K562 (cell line): ENCODE measurements around the gene ATRNL1. TPM values are rescaled to one million over a fixed set of nuclear protein-coding genes. Genes with fewer than 3 reads are reported as not detected.

Experiments used
- ATAC-seq: fragments of 200-7000 bp; cut with Tn5 transposase; 3 replicates; pipeline ENCODE4 v1.9.1; 2020; ENCODE audit warnings: moderate library complexity
- BruUV-seq: library from RNA; stranded (reverse); fragments of 400-500 nt; replicated peaks from 2 replicates; lab custom pipeline; 2021; lab: Mats Ljungman, UMichigan
- CTCF ChIA-PET: fragments of 300-600 bp; formaldehyde crosslinking; extraction: SDS; loops from one replicate; lab custom pipeline; 2021; ENCODE audit warnings: low intra/inter-chr PET ratio; lab: Yijun Ruan, JAX
- POLR2A ChIA-PET: fragments of 300-600, 350-650 bp; sonication (Branson Sonifier 250); formaldehyde crosslinking; extraction: SDS; loops from one replicate; lab custom pipeline; 2021; ENCODE audit warnings: antibody characterized with exemption, inconsistent platforms; lab: Yijun Ruan, JAX
- DNase-seq, 4 experiments: peaks; one replicate each; pipeline versions ENCODE4 v3.0.0 to v3.0.0-alpha.2; 2011 to 2018; ENCODE audit warnings: low spot score in 3 of 4, mixed read lengths in 3 of 4; ENCODE audit errors: extremely low read depth in 1 of 4
- FAIRE-seq: peaks from 2 replicates; lab custom pipeline; 2011; peaks lifted over from hg19 to GRCh38; lab: Jason Lieb, UNC
- H2AFZ ChIP-seq: 2 replicates; pipeline ENCODE4 v1.6.0; 2011; ENCODE audit warnings: low read depth, low read length, control low read depth, inconsistent platforms
- H3K27ac ChIP-seq: fragments of 200-600 bp; 3 replicates; pipeline ENCODE4 v1.8.0; 2011; ENCODE audit warnings: low read depth, mild to moderate bottlenecking, control low read depth, inconsistent platforms, low read length, moderate library complexity, mixed read lengths; ENCODE audit errors: extremely low read depth
- H3K27me3 ChIP-seq, 2 experiments: fragments of 300-600 bp in 1 of 2; 2 replicates in 1 of 2; 3 replicates in 1 of 2; pipeline versions ENCODE4 v1.6.0 to v1.8.0; 2011; ENCODE audit warnings: inconsistent platforms in 2 of 2, low read length in 2 of 2, mild to moderate bottlenecking in 1 of 2, mixed read lengths in 1 of 2, moderate library complexity in 1 of 2; ENCODE audit not compliant: control insufficient read depth in 2 of 2, insufficient read depth in 2 of 2
- H3K36me3 ChIP-seq: fragments of 300-600 bp; 3 replicates; pipeline ENCODE4 v1.8.0; 2011; ENCODE audit warnings: mild to moderate bottlenecking, low read length, inconsistent platforms; ENCODE audit not compliant: control insufficient read depth, insufficient read depth
- H3K4me1 ChIP-seq, 2 experiments: fragments of 200-600 bp in 1 of 2; replicated peaks in 1 of 2; 2 replicates in 1 of 2; 3 replicates in 1 of 2; pipeline versions ENCODE4 v1.5.1 to v1.8.0; 2011; ENCODE audit warnings: inconsistent platforms in 2 of 2, low read length in 2 of 2, mild to moderate bottlenecking in 1 of 2, mixed read lengths in 1 of 2, moderate library complexity in 1 of 2; ENCODE audit not compliant: control insufficient read depth in 2 of 2, insufficient read depth in 2 of 2
- H3K4me2 ChIP-seq: 2 replicates; pipeline ENCODE4 v1.6.1; 2011; ENCODE audit warnings: low read length, control low read depth, inconsistent platforms, mixed read lengths; ENCODE audit not compliant: insufficient read depth
- H3K4me3 ChIP-seq: fragments of 200-600 bp; sonication (generic), shearing (Covaris generic); 2 replicates; pipeline ENCODE4 v1.5.1; 2016; ENCODE audit warnings: control low read depth, inconsistent platforms
- H3K79me2 ChIP-seq: fragments of 200-600 bp; 3 replicates; pipeline ENCODE4 v1.8.0; 2011; ENCODE audit warnings: low read length, inconsistent platforms; ENCODE audit not compliant: control insufficient read depth, insufficient read depth
- H3K9ac ChIP-seq, 2 experiments: 2 replicates each; pipeline versions ENCODE4 v1.6.0 to v1.6.1; 2011; ENCODE audit warnings: low read depth in 2 of 2, low read length in 2 of 2, control low read depth in 1 of 2, inconsistent platforms in 1 of 2, mild to moderate bottlenecking in 1 of 2, mixed read lengths in 1 of 2; ENCODE audit not compliant: insufficient read depth in 1 of 2
- H3K9me1 ChIP-seq: one replicate; pipeline ENCODE4 v1.6.0; 2011; ENCODE audit warnings: inconsistent platforms, mild to moderate bottlenecking, low read length, moderate library complexity; ENCODE audit not compliant: control insufficient read depth, insufficient read depth
- H3K9me3 ChIP-seq: replicated peaks from 2 replicates; pipeline ENCODE4 v1.5.1; 2011; ENCODE audit warnings: low read depth, low read length, inconsistent platforms; ENCODE audit not compliant: control insufficient read depth, insufficient read depth
- H4K20me1 ChIP-seq: replicated peaks from 2 replicates; pipeline ENCODE4 v1.6.1; 2011; ENCODE audit warnings: low read length, inconsistent platforms, mixed read lengths; ENCODE audit not compliant: control insufficient read depth, insufficient read depth
- ATF7 ChIP-seq: fragments of 450-650 bp; IDR thresholded peaks from 2 replicates; pipeline ENCODE4 v1.7.1; 2014; ENCODE audit warnings: mild to moderate bottlenecking, moderate library complexity
- ESRRA ChIP-seq: fragments of 450-650 bp; IDR thresholded peaks from 2 replicates; pipeline ENCODE4 v1.6.1; 2014; ENCODE audit warnings: low read depth, mild to moderate bottlenecking, moderate library complexity, borderline replicate concordance
- HDAC3 ChIP-seq: fragments of 450-650 bp; IDR thresholded peaks from 2 replicates; pipeline ENCODE4 v1.6.1; 2018; ENCODE audit warnings: borderline replicate concordance, mild to moderate bottlenecking, moderate library complexity; ENCODE audit not compliant: partially characterized antibody
- HMG20B ChIP-seq: fragments of 250-450 bp; sonication (Bioruptor Pico); IDR thresholded peaks from 2 replicates; pipeline ENCODE4 v1.5.0; 2021; ENCODE audit warnings: mild to moderate bottlenecking
- MAFG ChIP-seq: fragments of 450-650 bp; conservative IDR thresholded peaks from 2 replicates; pipeline ENCODE4 v1.6.1; 2016; ENCODE audit warnings: missing genetic modification characterization, missing compliant biosample characterization
- RB1 ChIP-seq: fragments of 450-650 bp; IDR thresholded peaks from 2 replicates; pipeline ENCODE4 v1.6.1; 2017; ENCODE audit warnings: low read depth, mild to moderate bottlenecking
- SIX5 ChIP-seq, 2 experiments: IDR thresholded peaks; 2 replicates each; pipeline ENCODE4 v1.6.1; 2011; ENCODE audit warnings: low read length in 2 of 2, borderline replicate concordance in 1 of 2, low read depth in 1 of 2, mild to moderate bottlenecking in 1 of 2, moderate library complexity in 1 of 2; ENCODE audit not compliant: insufficient read depth in 1 of 2
- TRIM24 ChIP-seq, 2 experiments: fragments of 450-650 bp; IDR thresholded peaks; 2 replicates each; pipeline ENCODE4 v1.6.1; 2016
- YY1 ChIP-seq, 3 experiments: IDR thresholded peaks; 2 replicates each; pipeline ENCODE4 v1.6.1; 2011; ENCODE audit warnings: low read length in 2 of 3, mild to moderate bottlenecking in 2 of 3, moderate library complexity in 2 of 3, borderline replicate concordance in 1 of 3, control low read depth in 1 of 3, low read depth in 1 of 3; ENCODE audit not compliant: insufficient read depth in 3 of 3, insufficient replicate concordance in 2 of 3, control insufficient read depth in 1 of 3, insufficient read length in 1 of 3; ENCODE audit errors: extremely low read depth in 1 of 3
- ZNF212 ChIP-seq: fragments of 450-650 bp; formaldehyde crosslinking; IDR thresholded peaks from 2 replicates; pipeline ENCODE4 v1.4.0; 2020; ENCODE audit warnings: mild to moderate bottlenecking
- ZNF695 ChIP-seq: fragments of 450-650 bp; formaldehyde crosslinking; IDR thresholded peaks from 2 replicates; pipeline ENCODE4 v1.4.0; 2020; ENCODE audit warnings: mild to moderate bottlenecking, moderate library complexity
- WGBS: fragments of 100-300 bp; shearing (Covaris generic); methylation state at CpG from one replicate; pipeline ENCODE4 v1.1.6; 2016; ENCODE audit warnings: low coverage, mixed read lengths; ENCODE audit not compliant: insufficient coverage; ENCODE audit errors: missing lambda C conversion rate; 5-methylcytosine and 5-hydroxymethylcytosine counted together
- in situ Hi-C: fragments of 300-500 bp; cut with MboI; formaldehyde crosslinking; loops from 4 replicates; pipeline ENCODE4 v1.15.0; 2018; ENCODE audit warnings: inconsistent platforms, mixed read lengths
- intact Hi-C: fragments of 100-400 bp; cut with micrococcal nuclease; formaldehyde crosslinking; loops from 2 replicates; pipeline ENCODE4 v1.14.2; 2022
- polyA plus RNA-seq, 8 experiments: library from polyadenylated mRNA; depleted of rRNA in 4 of 8; stranded (reverse) in 5 of 8; unstranded in 3 of 8; fragments of >200 nt; fragmentation: Nextera tagmentation in 2 of 8; fragmentation: Illumina TruSeq in 1 of 8; extraction: Ambion mirVana in 2 of 8; extraction: Trizol in 1 of 8; gene quantifications; 2 replicates each; pipeline versions ENCODE4 v1.2.1 to v1.2.3, GENCODE V29; 2011 to 2014; ENCODE audit warnings: inconsistent platforms in 1 of 8, missing spikeins in 1 of 8
- total RNA-seq, 7 experiments: library from RNA; depleted of rRNA in 6 of 7; stranded (reverse); fragments of >200 nt in 6 of 7; fragmentation: Illumina TruSeq in 2 of 7; extraction: Trizol in 2 of 7; gene quantifications; 2 replicates each; pipeline versions ENCODE4 v1.2.1 to v1.2.3, GENCODE V29; 2011 to 2021; ENCODE audit warnings: low replicate concordance in 1 of 7
- TF ChIP-seq, protein P1 (sequence below): sonication (generic); formaldehyde crosslinking; IDR thresholded peaks from 2 replicates; pipeline ENCODE4 v1.8.0; 2022; ENCODE audit warnings: mild to moderate bottlenecking, low read depth, missing genetic modification reagents
- TF ChIP-seq, protein P2 (sequence below): sonication (generic); formaldehyde crosslinking; IDR thresholded peaks from 2 replicates; pipeline ENCODE4 v1.8.0; 2022; ENCODE audit warnings: mild to moderate bottlenecking, missing genetic modification reagents
- TF ChIP-seq, protein P3 (sequence below): sonication (generic); formaldehyde crosslinking; IDR thresholded peaks from 2 replicates; pipeline ENCODE4 v1.8.1; 2023; ENCODE audit warnings: mild to moderate bottlenecking, missing genetic modification reagents

ATRNL1 gene
- total and polyA plus RNA-seq, 9 of the 15 experiments (the other 6 are each of a cell fraction or from before 2014, with no cell fraction given) = 0.18 TPM; not detected in 8

DNA sequence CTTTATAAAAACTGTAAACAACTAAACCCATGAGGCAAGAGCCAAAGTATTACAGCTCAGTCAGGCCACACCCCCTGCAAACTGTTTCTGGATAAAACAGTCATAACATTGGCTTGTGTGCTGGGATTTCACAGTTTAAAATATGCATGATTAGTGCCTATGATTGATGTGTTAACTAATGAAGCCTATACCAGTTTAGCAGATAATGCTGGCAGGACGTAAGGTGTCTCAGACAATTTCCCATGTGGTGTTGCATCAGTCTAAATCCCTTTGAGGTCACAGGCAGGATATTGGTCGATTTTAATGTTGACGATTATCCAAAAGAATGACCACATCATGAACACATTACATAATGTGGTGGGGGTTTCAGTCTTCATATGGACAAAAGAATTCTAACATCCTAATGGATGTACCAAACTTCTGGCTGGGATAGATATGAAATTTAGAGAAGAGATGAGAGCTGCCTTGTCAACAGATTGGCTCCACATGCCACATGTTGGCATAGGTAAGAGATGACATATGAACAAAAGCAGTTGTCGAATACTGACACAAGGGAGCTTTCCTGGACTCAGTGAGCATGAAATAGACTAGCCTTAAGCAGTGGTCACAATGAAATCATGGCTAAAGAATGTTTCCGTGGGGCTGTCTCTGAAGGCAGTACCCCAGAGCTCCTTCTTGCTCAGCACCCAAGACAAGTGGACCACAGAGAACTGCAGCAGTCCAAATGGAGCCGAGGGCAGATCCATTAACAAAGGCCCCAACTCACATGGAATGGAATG lies 734.3 kb downstream of the ATRNL1 start:
- WGBS = 0% methylated on average over 6 of the region's 6 CpGs
- no peak overlapping the region for H3K4me2 ChIP-seq
- H3K79me2 ChIP-seq = no peaks in the 10 kb centered on the region
- H3K9me1 ChIP-seq = no peaks in the 10 kb centered on the region
- no peak for ATAC-seq
- no peak overlapping the region for H2AFZ ChIP-seq
- H3K36me3 ChIP-seq = no peaks in the 10 kb centered on the region
- no peaks in the 10 kb centered on the region for H3K9me3 ChIP-seq
- H4K20me1 ChIP-seq = no peaks in the 10 kb centered on the region
- no peak for FAIRE-seq
- H3K27ac ChIP-seq = no peak overlapping the region
- ChIA-PET CTCF (no interaction called here), POLR2A (interaction anchor here (0.6 kb wide), 1 partner anchor 9 kb away, joined by 3 read pairs; no protein-coding TSS in a partner anchor)
- H3K27me3 ChIP-seq = no peaks in the 10 kb centered on the region
- no peak for DNase-seq
- no peak overlapping the region for H3K9ac ChIP-seq
- H3K4me1 ChIP-seq = no peaks in the 10 kb centered on the region
- in situ Hi-C loops = no loop called here
- no peak overlapping the region for H3K4me3 ChIP-seq
- intact Hi-C loops = no loop called here
- no TSS peak for BruUV-seq
- TF ChIP-seq ZNF212 (no peak), ATF7 (no peak), SIX5 (IDR thresholded peaks at IDR 0.05; ENCODE audit: borderline replicate concordance in 1 of 2, insufficient read depth in 1 of 2, low read depth in 1 of 2, low read length in 2 of 2) (no peak), HMG20B (no peak), MAFG (tag) (no peak), ESRRA (no peak), HDAC3 (no peak), TRIM24 (IDR thresholded peaks at IDR 0.05) (no peak), YY1 (IDR thresholded peaks at IDR 0.05; ENCODE audit: borderline replicate concordance in 1 of 3, control insufficient read depth in 1 of 3, extremely low read depth in 1 of 3, insufficient read depth in 3 of 3, insufficient read length in 1 of 3, insufficient replicate concordance in 2 of 3, low read depth in 1 of 3, low read length in 2 of 3) (no peak), ZNF695 (CRISPR knock-in tag) (no peak), RB1 (no peak)
- TF ChIP-seq, protein P1, sequence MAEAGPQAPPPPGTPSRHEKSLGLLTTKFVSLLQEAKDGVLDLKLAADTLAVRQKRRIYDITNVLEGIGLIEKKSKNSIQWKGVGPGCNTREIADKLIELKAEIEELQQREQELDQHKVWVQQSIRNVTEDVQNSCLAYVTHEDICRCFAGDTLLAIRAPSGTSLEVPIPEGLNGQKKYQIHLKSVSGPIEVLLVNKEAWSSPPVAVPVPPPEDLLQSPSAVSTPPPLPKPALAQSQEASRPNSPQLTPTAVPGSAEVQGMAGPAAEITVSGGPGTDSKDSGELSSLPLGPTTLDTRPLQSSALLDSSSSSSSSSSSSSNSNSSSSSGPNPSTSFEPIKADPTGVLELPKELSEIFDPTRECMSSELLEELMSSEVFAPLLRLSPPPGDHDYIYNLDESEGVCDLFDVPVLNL (CRISPR knock-in tag) = no peak
- TF ChIP-seq, protein P2, sequence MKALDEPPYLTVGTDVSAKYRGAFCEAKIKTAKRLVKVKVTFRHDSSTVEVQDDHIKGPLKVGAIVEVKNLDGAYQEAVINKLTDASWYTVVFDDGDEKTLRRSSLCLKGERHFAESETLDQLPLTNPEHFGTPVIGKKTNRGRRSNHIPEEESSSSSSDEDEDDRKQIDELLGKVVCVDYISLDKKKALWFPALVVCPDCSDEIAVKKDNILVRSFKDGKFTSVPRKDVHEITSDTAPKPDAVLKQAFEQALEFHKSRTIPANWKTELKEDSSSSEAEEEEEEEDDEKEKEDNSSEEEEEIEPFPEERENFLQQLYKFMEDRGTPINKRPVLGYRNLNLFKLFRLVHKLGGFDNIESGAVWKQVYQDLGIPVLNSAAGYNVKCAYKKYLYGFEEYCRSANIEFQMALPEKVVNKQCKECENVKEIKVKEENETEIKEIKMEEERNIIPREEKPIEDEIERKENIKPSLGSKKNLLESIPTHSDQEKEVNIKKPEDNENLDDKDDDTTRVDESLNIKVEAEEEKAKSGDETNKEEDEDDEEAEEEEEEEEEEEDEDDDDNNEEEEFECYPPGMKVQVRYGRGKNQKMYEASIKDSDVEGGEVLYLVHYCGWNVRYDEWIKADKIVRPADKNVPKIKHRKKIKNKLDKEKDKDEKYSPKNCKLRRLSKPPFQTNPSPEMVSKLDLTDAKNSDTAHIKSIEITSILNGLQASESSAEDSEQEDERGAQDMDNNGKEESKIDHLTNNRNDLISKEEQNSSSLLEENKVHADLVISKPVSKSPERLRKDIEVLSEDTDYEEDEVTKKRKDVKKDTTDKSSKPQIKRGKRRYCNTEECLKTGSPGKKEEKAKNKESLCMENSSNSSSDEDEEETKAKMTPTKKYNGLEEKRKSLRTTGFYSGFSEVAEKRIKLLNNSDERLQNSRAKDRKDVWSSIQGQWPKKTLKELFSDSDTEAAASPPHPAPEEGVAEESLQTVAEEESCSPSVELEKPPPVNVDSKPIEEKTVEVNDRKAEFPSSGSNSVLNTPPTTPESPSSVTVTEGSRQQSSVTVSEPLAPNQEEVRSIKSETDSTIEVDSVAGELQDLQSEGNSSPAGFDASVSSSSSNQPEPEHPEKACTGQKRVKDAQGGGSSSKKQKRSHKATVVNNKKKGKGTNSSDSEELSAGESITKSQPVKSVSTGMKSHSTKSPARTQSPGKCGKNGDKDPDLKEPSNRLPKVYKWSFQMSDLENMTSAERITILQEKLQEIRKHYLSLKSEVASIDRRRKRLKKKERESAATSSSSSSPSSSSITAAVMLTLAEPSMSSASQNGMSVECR (CRISPR knock-in tag) = no peak
- TF ChIP-seq, protein P3, sequence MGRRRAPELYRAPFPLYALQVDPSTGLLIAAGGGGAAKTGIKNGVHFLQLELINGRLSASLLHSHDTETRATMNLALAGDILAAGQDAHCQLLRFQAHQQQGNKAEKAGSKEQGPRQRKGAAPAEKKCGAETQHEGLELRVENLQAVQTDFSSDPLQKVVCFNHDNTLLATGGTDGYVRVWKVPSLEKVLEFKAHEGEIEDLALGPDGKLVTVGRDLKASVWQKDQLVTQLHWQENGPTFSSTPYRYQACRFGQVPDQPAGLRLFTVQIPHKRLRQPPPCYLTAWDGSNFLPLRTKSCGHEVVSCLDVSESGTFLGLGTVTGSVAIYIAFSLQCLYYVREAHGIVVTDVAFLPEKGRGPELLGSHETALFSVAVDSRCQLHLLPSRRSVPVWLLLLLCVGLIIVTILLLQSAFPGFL = no peak
